IPS-NIHi11 (cell line): ENCODE measurements around the gene P3R3URF.

ENCODE experiments used
- DNase-seq: peaks from one replicate; pipeline ENCODE4 v3.0.0; 2012; ENCODE audit warnings: mixed read lengths, low spot score

The P3R3URF gene

DNA sequence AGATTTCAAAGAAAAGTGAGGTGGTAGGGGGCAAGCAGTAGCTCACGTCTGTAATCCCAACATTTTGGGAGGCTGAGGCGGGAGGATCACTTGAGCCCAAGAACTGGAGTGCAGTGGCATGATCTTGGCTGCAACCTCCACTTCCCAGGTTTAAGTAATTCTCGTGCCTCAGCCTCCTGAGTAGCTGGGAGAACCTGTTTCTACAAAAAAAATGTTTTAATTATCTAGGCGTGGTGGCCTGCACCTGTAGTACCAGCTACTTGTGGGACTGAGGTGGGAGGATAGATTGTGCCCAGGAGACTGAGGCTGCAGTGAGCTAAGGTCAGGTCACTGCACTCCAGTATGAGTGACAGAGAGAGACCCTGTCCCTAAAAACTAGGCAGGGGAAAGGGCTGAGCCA, 4.0 kb downstream of the P3R3URF start:
- no peak for DNase-seq

DNA sequence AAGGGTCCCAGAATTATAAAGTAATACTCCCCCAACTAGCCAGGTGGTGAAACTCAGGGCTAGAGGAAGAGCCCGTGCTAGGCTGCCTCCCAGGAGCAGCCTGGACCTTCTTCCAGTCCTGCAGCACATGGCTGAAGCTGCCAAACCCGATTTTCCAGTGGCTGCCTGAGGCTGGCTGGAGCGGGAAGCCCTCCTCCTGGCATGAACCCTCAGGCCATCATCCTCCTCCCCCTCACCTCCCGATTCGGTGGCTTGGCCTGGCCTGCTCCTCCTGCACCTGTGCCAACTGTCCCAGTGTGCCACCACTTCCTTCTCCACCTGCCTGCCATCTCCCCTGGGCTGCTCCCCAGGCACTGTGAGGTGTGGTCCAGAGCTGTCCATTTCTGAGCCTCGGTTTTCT, 4.4 kb downstream of the P3R3URF start:
- DNase-seq: peak; percentile 67

DNA sequence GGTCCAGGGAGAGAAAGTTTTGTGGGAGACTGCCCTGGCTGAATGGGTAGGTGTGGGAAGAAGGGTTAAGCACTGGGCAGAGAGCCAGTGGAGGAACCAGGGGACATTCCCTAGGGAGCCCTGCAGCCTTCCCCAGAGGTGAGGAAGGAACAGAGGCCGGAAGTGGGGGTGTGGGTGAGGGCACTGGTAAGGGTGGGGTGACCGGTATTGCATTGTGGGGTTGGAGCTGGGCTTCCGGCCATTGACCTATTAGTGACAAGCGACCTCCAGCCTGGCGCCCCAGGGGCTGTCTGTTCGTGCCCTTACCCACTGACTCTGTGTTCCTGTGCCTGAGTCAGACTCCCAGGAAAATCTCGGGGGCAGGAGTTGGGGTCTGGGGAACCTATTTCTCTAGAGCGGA, 4.9 kb downstream of the P3R3URF start:
- no peak for DNase-seq

DNA sequence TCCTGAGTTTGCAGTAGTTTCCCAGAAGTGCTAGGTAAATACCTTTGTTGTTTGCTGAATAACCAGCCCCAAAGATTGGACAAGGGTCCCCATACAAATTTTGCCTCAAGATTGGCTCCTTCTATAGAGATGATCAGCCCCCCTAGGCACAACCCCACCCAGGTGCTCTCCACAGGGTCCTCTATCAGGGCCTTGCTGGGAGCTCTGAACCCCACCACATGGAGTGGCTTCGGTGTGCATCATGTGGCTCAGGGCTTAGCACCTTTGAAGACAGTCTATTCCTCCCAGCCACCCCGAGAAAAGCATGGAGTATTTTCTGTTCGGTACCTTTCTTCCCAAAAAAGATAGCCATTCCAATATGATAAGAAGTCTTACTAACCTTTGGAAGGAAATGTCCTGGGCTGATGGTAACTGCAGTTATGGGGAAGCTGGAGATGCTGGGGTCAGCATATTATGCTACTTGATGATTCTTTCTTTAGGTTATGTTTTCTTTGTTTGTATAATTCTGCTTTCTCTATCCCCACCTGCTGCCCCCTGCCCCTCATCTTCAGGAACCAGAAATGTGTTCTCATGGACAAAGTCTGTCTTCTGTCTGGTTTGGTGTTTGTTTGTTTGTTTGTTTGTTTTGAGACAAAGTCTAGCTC, 6.4 kb downstream of the P3R3URF start:
- DNase-seq: no peak

DNA sequence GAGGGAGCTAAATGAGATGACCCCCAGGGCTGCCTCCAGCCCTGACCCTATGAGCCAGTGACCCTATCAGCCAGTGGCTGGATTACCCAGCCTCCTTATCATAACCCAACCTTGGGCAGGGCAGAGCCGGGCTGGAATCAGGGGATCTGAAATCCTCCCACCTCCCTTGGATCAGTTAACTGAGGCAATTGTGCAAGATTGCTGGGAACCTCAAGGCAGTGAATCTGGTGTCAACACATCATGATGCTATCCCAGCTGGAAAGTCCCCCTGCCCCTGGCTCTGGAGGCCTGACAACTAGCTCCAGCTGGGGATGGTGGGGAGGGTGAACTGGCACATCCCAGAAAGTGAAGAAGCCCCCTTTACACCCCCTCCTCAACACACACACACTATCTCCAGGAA, 7.8 kb downstream of the P3R3URF start:
- DNase-seq: no peak

DNA sequence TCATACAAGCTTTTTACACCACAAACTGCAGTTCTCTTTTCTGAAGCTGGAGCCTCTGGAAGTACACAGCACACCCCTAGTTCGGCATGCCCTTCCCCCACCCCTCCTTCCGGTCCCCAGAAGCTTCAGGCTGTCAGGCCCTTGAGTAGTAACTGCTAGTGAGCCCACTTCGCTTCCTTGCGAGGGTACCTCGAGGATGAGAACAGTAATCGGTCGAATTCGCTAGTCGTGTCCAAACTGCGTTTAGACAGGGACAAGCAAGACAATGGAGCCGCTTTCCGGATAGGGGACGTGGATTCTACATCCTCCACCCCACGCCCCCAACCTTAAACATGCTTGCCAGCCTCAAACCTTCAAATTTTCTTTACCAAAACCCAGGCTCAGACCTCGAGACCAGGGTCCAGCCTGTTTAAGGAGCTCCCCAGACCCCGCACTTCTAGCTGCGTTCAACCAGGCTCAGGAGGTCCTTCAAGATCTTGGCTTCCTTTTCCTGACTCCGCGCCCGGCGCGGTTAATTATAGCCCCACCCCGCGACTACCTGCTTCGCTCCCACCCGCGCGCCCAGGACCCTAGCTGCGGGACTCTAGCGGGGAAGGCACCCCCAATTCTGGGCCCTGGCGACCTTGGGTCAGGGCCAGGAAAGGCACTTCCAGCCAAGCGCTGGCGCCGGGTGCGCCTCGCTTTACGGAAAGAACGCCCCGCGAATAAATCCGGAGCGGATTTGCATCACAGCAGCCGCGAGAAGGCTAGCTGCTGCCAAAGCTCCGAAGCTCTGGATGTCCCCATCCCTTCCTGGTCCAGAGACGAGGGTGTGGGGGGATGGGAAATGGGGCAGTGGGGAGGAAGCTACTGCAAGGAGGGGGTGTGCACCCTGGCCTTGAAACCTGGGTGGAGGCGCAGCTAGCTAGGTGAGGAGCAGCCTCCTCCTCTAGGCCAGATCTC, 9.5 kb downstream of the P3R3URF start:
- peak; percentile 45 for DNase-seq

DNA sequence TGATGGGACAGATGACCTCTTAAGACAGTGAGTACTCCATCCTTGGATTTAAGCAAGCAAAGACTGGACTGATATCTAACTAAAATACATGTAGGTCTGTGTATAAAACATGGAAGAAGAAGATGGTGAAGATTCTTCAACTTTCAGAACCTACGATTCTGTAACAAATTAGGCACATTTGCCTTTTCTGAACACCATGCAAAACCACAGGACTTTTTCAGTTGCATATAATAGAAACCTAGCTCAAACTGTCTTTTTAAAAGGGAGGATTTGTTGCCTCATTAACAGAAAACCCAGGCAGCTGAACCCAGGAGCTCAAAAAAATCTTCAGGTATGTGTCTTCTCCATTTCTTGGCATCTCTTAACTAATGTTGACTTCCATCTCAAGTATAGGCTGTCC, 16.1 kb downstream of the P3R3URF start:
- DNase-seq: no peak

DNA sequence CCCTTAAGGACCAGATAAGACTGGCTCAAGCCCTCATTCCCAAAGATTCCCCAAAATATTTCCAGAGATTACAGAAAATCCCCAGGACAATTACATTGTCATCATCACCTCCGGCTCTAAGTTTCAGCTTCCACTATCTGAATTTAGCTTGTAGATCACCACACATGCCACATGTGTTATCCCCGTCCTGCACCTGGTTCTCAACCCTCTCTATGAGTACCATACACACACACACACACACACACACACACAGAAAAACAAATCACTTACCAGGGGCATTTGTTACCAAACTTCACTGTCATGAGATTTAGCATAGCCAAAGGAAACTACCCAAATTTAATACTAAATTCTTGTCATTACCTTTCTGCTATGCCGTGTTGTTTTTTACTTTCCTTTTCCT, 16.8 kb downstream of the P3R3URF start:
- DNase-seq: no peak

DNA sequence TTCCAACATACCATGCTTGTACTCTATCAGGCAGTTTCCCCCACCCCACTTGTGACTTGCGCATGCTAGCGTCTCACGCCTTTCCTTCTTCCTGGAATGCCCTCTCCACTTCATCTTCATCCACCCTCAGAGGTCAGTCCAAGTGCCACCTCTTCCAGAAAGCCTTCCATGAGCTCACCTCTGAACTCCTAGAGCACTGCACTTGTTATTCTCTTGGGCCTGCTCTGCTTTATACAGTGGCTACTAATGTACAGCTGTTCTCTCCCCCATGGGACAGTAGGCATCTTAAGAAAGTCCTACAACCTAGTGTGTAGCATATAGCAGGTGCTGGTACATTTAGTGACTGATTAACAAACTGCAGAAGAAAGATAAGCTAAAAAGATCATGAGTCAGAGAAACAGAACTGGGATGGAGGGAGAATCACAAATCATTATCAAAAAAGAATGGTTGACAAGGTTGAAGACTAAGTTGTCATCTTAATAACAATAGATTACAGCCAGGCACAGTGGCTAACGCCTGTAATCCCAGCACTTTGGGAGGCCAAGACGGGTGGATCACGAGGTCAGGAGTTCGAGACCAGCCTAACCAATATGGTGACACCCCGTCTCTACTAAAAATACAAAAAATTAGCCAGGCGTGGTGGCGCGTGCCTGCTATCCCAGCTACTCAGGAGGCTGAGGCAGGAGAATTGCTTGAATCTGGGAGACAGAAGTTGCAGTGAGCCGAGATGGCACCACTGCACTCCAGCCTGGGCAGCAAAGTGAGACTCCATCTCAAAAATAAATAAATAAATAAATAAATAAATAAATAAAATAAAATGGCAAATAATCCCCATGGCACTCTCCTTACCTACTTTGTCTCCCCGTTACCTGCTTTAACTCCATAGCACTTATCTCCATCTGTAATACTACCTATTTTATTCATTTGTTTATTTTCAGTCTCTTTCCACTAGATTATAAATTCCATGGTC, 17.7 kb downstream of the P3R3URF start:
- no peak for DNase-seq

DNA sequence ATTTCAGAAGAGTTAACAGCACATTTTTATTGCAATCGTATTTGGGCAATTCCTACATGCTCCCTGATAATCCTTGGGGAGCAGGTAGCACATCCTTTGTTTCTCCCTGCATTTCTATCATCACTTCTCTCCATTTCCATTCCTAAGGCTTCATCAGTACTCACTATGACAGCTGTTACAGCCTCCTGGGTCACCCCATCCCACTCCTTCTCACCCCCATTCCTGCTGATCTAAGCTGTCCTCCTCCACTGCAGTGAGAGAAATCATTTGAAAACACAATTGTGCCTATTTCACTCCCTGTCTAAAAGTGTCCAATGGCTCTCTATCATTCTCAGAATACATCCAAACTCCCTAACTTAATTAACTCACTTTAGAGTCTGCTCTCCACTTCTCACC, 18.4 kb downstream of the P3R3URF start:
- DNase-seq: no peak

DNA sequence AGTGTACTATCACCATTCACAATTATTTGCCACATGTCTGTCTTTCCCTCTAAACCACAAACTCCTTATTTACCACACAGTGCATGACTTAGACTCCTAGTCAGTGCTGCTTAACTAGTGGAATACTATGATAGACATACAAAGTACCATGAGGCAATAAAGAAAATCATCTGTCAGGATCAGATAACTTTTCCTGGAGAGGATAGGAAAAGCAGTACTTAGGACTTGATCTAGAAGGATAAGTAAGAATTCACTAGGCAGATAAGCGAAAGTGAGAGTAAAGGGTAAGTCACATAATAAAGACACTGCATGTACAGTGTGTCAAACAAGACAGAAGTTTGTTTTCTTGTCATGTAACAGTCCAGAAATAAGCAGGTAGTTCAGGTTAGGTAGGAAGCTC, 22.6 kb downstream of the P3R3URF start:
- DNase-seq: no peak

DNA sequence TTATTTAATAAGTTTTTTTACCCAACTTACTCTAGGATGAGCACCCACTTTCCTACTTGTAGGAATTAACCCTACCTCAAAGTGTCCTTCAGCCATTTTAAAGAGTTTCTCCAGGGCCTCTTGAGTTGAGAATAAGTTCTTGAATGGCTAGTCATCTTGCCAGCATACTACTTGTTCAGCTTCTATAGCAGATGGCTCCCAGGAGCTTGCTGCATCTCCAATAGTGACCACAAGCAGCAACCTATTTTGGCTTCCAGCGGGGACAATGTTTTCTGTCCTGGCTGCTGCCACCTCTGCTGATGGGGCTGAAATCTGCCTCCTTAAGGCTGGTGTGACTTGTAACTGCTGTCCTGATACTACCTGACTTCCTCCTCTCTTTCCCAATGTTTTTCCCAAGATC, 23.1 kb downstream of the P3R3URF start:
- DNase-seq: no peak

DNA sequence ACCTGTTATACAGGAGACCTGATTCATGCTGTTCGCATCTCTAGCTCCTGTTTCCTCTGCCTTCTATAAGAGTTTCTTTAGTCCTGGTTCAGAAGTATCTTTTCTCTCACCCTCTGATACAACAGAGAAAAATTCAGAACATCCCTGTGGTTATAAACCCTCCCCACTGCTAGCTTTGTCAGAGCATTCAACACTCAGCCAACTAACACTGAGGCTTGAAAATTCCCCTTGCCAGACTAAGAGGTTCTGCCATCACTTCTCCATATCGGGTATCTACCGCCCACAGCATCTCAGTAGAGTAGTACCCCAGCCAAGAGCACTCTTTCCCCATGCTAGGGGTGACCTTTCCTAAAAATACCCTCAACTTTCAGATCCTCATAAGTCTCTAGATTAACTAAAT, 24.3 kb downstream of the P3R3URF start:
- DNase-seq: no peak

DNA sequence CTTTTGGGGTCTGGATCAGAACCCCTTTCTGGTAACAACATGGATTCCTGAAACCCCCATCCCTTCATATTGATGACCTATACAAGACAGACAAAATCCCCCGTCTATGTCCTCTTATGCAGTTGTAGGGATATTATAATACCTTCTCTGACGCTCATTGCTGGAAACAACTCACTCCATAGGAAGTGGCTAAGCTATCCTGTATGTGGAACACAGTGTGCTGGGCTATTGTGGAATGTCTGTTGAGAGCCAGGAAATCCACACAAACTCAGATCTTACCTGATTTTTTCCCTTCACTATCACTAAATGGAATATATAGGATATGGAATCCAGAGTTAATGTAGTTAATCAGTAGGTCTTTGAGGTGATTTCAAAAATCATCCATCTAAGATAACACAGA, 26.2 kb downstream of the P3R3URF start:
- no peak for DNase-seq

DNA sequence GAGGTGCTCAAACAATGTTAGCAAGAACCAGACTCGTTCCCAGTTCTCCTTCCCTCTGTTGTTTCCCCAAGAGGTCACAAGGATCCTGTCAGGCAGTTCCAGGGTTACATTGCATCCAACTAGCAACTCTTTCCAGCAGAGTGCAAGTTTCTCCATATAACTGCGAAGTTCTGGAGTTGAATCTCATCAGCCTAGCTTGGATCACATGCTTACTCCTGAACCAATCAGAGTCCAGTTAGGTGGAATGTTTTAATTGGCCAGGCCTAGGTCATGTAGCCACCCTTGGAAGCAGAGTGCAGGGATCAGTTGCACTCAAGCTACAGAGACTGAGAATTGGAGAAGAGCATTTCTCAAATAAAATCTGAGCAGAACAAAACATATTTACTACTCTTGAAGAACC, 28.0 kb downstream of the P3R3URF start:
- DNase-seq: peak; percentile 33

DNA sequence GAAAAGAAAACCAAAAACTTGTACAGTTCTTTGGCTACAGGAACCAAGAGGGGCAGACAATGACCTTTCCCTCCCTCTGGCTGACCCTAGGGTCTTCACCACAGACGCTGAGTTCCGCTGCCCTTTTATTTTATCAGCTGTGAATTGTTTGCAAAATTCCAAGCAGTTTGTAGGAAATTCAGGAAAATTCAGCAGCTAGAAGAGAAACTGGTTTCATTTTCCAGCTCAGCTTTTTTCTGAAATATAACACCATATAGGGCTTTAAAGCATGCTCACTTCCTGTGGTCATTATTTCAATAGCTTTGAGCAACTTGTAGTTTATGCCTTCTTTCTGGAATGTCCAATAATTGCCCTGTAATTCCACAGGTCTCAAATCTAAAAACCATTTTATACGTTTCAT, 38.4 kb downstream of the P3R3URF start:
- DNase-seq: no peak

DNA sequence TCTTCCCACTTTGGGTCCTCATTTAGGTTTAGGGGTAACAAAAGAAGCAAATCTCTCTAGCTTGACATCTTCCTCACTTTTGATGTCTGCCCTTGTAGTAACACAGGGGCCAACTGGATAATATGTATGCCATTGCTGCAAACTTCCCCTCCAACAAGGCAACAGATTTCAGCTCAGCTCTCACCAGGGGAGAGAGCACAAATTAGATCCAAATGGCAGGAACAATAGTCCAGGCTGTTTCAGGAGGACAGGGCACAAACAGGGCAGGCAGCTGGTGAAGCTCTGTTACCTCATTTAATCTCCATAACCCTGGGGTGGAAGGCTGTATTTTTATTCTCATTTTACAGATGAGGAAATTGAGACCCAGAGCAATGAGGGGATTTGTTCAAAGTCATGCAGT, 39.6 kb downstream of the P3R3URF start:
- DNase-seq: no peak

DNA sequence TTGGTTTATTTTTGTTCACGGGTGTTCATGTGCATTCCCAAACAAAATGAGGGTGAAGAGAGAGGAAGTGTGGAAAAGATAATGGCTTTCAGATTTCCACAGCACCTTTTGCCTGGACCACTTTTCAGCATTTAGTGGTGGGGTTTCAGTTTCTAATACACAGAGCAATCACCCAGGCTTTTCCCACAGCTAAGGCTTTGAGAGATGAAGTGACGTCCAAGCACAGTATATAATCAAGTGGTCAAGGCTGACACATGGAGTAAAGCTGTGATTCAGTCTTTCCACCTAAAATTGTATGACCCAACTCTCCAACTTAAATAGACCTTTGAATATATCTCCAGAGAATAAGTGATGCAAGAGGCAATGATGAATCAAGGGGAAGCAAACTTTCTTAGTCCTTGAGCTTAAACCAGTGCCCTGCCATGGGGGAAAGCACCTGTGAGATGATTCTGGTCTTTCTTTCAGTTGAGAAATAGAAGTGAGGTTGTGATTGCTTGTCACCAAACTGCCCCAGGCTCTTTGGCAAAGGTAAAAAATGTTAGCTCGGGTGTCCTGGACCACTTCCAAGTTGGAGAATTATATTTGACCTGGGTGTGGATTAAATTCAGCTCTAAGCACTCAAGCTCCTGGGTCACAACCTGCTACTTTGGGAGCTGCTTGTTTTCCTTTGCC, 41.5 kb downstream of the P3R3URF start:
- no peak for DNase-seq

DNA sequence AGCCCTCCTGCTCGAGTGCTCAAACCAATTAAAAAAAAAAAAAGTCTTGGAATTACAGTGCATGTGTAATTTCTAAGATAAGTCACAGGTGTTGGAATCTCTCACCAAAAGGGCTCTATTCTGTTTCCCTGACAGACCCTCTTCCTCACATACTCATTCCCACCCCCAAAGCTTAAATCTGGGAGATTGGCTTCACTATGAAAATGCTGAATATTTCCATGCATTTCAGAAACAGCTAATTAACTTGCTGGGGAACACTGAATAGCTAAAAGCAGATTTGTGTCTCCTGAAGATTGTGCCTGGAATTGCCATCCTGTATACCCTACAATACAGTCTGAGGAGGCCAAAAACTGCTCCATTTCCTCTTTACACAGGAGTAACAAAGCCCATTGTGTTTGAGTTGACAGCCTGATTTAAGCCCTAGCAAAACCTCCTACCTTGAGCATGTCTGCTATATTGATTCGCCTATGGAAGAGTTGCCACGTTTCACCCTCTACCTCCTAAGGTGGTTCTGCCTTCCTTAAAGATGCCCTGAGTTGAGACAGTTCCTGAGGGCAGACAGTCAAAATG, 42.4 kb downstream of the P3R3URF start:
- no peak for DNase-seq

DNA sequence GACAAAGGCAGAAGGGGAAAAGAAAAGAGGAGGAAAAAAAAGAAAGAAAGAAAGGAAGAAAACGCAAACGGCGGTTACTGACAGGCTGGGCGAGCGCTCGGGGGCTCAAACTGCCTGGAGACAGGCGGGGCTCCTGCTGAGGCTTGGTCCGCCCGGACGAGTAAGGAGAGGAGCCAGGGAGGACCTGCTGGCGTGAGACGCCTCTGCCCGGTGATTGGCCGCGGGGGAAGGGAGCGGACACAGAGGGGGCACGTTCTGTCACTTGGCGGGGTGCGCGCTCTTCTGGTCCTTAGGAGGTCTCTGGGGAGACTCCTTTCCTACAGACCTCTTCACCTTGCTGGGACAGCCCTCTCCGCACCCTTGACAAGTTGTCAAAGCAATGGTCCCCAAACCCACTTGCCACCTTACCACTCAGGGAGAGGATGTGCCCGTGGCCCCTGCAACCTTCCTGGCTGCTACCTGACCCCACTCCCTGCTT, 43.1 kb downstream of the P3R3URF start:
- peak; percentile 90 for DNase-seq

DNA sequence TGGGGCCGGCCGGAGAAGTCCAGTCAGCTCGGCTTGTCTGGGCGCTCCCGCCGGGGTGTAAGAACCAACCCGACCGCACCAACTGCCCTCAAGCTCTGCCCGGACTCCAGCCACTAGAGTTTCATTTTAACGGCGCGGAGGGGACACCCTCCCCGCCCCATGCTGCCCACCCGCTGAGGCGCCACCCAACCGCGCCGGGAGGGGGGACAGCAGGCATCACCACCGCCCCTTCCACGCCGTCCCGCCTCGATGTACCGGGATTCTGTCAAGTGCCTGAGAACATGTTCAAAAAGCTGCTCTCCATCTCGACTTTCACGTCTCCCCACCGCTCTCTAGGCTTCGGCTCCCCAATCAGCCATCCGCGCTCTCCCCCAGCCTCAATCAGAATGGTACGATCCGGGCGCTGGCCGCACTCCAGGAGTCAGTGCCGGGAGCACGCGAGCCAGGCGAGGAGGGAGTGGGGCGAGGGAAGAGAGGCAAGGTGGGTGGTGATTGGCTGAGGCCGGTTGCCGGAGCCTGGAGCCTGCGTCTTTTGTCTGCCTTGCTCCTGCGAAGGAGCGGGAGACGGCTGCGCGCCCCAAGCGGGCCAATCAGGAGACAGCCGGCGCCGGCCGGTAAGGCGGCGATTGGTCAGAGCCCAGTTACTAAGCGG, 43.6 kb downstream of the P3R3URF start, which contains the start of gene PIK3R3:
PIK3R3 (minus strand) TSS at position 101 of the 652 bp plus-strand sequence. CDS start 677 bp downstream, outside the sequence.
- DNase-seq: peak; percentile 98
